ENCODE measurements around the gene PLXNA1.

Gene PLXNA1

GRCh38 chr3:126982471-126983175 is at the start of gene PLXNA1:
Gene PLXNA1, plus strand, starts transcription at chr3:126983115. Its CDS starts 5,479 bp downstream, at chr3:126988594.
- DNase-seq = peak; percentile 81 to 98 (median 90)

GRCh38 chr3:126934031-126934531 is 48.8 kb upstream of the PLXNA1 start:
- no peak for DNase-seq

- no peak for DNase-seq
These were observed 47.9 kb upstream of the PLXNA1 start for GRCh38 chr3:126934991-126935390.

- no peak for DNase-seq
These were observed 47.0 kb upstream of the PLXNA1 start for GRCh38 chr3:126935756-126936509.

DNA sequence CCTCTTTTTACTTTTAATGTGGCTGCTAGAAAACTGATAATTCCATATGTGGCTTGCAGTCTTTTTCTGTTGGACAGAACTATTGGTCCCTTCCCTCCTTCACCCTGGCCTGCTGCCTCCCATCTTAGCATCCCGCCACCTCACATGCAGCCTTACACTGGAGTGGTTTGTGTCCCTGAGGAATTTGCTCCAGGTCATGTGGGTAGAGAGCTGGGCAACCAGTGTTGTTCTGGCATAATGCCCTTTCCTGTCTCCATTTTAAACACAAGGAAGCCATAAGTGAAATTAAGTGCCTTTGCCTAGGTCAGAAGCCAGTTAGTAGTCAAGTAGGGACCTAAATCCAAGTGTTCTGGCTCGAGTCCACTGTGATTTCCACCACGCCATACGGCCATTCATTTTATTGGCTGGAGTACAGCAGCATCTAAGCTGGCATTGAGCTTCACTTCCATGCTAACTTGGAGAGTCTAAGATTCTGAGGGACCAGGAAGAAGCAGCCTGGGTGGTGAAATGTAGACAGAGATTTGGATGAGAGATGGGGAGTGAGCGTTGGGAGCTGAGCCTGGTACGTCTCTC is 46.0 kb upstream of the PLXNA1 start:
- no peak for DNase-seq

GRCh38 chr3:126937533-126937932 is 45.4 kb upstream of the PLXNA1 start:
- no peak for DNase-seq

DNA sequence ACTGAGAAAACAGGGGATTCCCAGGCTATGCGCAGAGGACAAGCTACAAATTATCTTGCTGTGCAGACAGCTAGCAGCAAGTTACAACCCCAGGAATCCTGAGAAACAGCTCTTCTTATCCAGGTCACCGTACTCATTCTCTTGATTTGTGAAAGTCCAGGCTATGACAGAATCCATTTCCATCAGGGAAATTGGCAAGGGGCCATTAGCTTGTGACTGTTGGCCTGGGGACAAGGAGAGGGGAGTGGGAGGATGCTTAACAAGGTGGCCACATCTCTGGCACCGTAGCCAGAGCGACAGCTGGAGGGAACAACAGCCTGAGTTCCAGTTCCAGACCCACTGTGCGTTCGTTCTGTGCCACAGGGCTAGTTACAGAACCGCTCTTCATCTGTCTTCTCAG is 44.9 kb upstream of the PLXNA1 start:
- no peak for DNase-seq

- DNase-seq = no peak
These were observed 44.2 kb upstream of the PLXNA1 start for GRCh38 chr3:126938520-126939337.

- DNase-seq = no peak
These were observed 43.6 kb upstream of the PLXNA1 start for GRCh38 chr3:126939338-126939718.

- no peak for DNase-seq
These were observed 43.2 kb upstream of the PLXNA1 start for GRCh38 chr3:126939733-126940132.

DNA sequence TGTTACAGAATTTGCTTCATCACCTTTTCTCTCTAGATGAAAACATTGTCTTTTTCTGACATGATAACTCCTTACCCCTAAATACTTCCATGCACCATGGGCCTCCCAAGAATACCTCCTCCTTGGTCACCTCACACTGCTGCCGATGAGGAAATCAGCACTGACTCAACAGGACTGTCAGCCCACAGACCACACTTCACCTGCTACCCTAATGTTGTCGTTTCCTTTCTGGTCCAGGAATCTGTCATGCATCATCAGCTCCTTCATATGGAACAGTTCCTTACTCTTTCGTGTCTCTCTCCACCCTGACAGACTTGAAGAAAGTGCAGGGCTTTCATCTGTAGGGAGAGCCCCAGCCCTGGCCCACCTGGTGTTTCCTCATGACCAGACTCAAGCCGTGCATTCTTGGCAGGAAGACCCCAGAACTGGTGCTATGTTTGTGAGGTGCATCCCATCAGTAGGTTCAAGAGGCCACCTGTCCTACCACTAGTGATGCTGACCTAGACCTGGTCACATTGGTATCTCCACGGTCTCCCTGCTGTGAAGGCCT is 41.1 kb upstream of the PLXNA1 start:
- no peak for DNase-seq

DNA sequence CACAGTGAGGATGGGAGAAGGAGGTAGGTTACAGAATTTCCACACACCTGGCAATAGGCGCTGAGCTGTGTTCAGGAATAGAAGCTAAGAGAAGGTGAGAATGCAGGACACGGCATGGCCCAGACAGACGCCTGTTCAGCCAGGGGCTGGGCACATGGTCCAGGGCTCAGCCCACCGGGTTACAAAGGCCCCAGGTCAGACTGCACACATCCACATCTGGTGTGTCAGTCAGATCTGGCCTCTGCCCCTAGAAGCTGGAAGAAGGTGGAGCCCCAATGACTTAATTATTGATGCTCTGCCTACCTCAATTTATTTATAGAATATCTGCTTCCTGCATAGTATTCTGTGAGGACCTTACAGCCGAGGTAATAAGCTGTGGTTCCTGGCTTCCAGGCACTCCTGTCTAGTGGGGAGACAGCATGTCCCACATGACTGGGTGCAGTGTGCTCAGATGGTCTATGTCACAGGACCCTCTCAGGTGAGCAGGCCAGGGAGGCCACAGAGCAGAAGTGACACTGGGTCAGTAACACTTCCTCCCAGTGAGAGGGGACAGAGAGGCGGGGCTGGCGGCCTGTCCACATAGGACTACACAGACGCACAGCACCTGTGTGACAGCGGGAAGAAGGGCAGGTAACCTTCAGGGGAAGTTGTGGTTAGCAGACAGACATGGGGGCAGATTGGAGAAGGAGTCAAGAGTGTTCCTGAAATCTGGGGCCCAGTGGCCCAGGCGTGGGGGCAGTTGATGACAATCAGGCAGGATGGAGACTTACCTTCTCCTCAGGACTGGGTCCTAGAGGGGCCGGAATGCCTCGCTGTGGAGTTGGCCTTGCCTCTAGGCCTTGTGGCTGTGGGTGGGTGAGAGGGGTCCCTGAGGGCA is 38.6 kb upstream of the PLXNA1 start:
- DNase-seq = no peak

DNA sequence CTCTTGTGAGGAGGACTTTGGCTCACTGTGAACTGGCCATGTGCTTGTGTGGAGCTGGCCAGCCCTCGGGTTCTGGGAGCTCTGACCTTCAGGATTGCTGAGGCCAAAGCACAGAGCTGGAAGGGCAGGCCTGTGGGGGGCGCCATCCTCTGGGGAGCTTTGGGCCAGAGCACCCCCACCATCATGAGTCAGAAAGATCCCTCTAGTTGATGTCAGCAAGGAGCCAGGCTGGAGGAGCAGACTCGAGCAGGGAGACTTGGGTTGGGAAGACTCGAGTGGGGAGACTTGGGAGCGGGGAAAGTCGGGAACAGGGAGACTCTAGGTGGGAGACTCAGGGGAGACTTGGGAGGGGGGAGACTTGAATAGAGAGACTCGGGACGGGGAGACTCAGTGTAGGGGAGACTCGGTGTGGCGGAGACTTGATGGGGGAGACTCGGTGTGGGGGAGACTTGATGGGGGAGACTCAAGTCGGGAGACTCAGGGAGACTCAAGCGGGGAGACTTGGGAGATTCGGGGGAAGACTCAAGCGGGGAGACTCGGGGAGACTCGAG is 37.7 kb upstream of the PLXNA1 start:
- DNase-seq = no peak

DNA sequence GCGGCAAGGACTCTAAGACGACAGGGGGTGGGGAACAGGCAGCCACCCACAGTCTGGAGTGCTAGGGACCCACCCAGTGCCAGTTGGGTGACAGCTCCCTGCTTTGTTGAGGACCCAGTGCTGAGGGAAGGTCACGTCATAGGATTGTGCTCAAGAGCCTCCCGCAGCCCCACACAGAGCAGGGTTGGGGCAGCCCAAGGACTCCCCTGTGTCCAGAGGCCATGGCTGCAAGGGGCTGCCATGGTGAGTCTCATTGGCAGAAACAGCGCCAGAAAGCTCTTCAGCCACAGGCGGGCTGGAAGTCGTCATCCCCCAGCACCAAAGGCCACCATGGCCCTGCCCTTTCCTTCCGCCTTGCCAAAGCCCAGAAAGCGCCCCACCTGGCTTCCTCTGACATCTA is 37.0 kb upstream of the PLXNA1 start:
- no peak for DNase-seq

GRCh38 chr3:126946405-126946804 is 36.5 kb upstream of the PLXNA1 start:
- DNase-seq = no peak

- DNase-seq = no peak
These were observed 35.5 kb upstream of the PLXNA1 start for GRCh38 chr3:126947429-126947828.

DNA sequence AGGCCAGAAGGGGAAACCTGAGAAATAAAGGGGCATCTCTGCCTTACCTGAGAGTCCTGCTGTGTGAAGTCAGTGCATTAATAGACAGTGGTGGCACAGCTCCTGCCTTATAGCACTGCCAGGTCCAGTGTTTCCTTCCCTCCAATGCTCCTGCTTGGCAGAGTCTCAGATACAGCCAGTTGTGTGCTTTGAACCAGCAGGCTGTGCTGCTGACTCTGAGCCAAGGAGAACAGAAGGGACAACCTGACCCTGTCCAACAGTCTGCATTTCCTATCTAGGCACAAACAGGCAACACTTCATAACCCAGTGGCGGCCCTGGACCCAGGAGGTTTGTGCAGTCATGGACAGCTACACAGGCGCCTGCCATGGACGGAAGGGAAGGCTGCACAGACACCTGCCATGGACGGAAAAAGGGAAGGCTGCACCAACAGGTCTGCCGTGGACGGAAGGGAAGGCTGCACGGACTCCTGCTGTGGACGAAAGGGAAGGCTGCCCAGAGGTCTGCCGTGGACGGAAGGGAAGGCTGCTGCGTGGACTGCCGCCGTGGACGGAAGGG is 33.9 kb upstream of the PLXNA1 start:
- DNase-seq = no peak

GRCh38 chr3:126951561-126951960 is 31.4 kb upstream of the PLXNA1 start:
- DNase-seq = no peak

DNA sequence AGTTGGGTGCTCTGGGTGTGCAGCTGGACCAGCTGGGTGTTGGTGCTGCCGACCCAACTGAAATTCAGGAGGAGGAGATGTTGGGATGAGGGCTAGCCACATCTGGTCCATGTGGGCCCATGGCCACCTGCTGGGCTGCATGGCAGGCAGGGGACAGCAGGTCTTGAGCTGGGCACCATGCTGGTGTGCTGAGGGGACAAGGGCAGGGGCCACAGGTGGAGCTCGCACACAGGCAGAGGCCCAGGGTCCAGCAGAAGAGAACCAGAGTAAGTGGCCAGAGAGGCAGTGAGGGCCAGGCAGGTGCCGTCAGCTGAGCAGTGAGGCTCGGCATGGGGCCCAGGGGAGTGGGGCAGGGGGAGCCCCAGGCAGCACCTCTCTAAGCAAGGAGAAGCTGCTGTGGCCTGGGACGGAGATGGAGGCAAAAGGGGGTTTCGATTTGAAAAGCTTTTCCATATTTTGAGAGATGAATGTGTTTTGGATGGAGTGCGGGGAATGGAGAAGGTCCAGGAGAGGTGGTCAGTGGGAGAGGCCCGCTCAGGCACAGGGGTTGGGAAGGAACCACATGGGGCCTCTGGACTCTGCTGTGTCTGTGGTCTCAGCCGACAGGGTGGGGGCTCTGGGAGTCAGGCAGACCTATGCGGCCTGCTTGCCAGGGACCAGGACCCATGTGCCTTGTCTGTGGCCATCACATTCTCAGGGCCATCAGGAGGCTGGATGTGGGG is 30.5 kb upstream of the PLXNA1 start:
- DNase-seq = no peak

- DNase-seq = no peak
These were observed 29.8 kb upstream of the PLXNA1 start for GRCh38 chr3:126952983-126953660.

All from stimulated activated naive CD4-positive, alpha-beta T cell (primary cell).